NOMO-1 treated with DMSO at 0.1 percent for 48 hours (cell line): ENCODE data around the gene HSD17B11.
"Not testable (repeated sequence)": the region's sequence is repeated elsewhere in the genome, so short reads cannot be mapped to it uniquely, and the experiment has no call there.

Experiments used
- DNase-seq: peaks from one replicate; lab custom pipeline; 2025; ENCODE audit not compliant: unreplicated experiment; lab: John Stamatoyannopoulos, UW

Gene HSD17B11

GRCh38 chr4:87360338-87360935, 30.6 kb downstream of the HSD17B11 start:
- DNase-seq, result no peak

GRCh38 chr4:87359258-87359657, 31.7 kb downstream of the HSD17B11 start:
- DNase-seq, result no peak

GRCh38 chr4:87356832-87357526, 34.0 kb downstream of the HSD17B11 start:
- DNase-seq, result no peak

GRCh38 chr4:87354168-87355102, 36.6 kb downstream of the HSD17B11 start:
- DNase-seq, result no peak

GRCh38 chr4:87353592-87353991, 37.4 kb downstream of the HSD17B11 start:
- DNase-seq, result no peak

GRCh38 chr4:87345139-87345538, 45.8 kb downstream of the HSD17B11 start:
- no peak for DNase-seq

GRCh38 chr4:87342872-87343271, 48.1 kb downstream of the HSD17B11 start:
- no peak for DNase-seq

- not testable (repeated sequence) for DNase-seq
Measured at GRCh38 chr4:87341954-87342635, 48.9 kb downstream of the HSD17B11 start.

GRCh38 chr4:87339440-87339839, 51.5 kb downstream of the HSD17B11 start:
- DNase-seq, result no peak

- DNase-seq, result no peak
Measured at GRCh38 chr4:87337361-87337760, 53.6 kb downstream of the HSD17B11 start.

GRCh38 chr4:87333267-87333666, 57.7 kb downstream of the HSD17B11 start:
- no peak for DNase-seq

- DNase-seq, result peak; percentile 7
Measured at GRCh38 chr4:87330761-87331160, 60.2 kb downstream of the HSD17B11 start.

- no peak for DNase-seq
Measured at GRCh38 chr4:87327136-87327535, 63.9 kb downstream of the HSD17B11 start.

- DNase-seq, result no peak
Measured at GRCh38 chr4:87326460-87326859, 64.5 kb downstream of the HSD17B11 start.

- no peak for DNase-seq
Measured at GRCh38 chr4:87322754-87323153, 68.2 kb downstream of the HSD17B11 start, which contains the start of gene HSD17B13. HSD17B13 (minus strand) TSS chr4:87322882; CDS start chr4:87322841, 41 bp downstream.

GRCh38 chr4:87321888-87322287, 69.1 kb downstream of the HSD17B11 start:
- DNase-seq, result no peak

GRCh38 chr4:87317527-87317926, 73.5 kb downstream of the HSD17B11 start:
- DNase-seq, result no peak

- no peak for DNase-seq
Measured at GRCh38 chr4:87316961-87317360, 74.0 kb downstream of the HSD17B11 start.

- not testable (repeated sequence) for DNase-seq
Measured at GRCh38 chr4:87315000-87315399, 76.0 kb downstream of the HSD17B11 start.

- no peak for DNase-seq
Measured at GRCh38 chr4:87313756-87314155, 77.2 kb downstream of the HSD17B11 start.

- no peak for DNase-seq
Measured at GRCh38 chr4:87311684-87312083, 79.3 kb downstream of the HSD17B11 start.
